Common myeloid progenitor, CD34-positive (primary cell): ENCODE measurements around the gene PSMC6.
"Not testable (repeated sequence)": the region's sequence is repeated elsewhere in the genome, so short reads cannot be mapped to it uniquely, and the experiment has no call there.

Experiments
- CTCF ChIA-PET: fragments of 350-600 bp; sonication (Branson Sonifier 250); formaldehyde crosslinking; loops from one replicate; lab custom pipeline; 2021; ENCODE audit warnings: antibody characterized with exemption; lab: Charles Lee
- POLR2A ChIA-PET: fragments of 350-600 bp; sonication (Branson Sonifier 250); formaldehyde crosslinking; loops from one replicate; lab custom pipeline; 2021; ENCODE audit warnings: antibody characterized with exemption; lab: Charles Lee
- DNase-seq, 3 donors: peaks; one replicate each; pipeline versions ENCODE4 v3.0.0 to v3.0.0-alpha.2; 2013
- H3K27ac ChIP-seq, 2 experiments: 1 replicate in 1 of 2; 2 replicates in 1 of 2; pipeline ENCODE4 v1.7.0; 2013; ENCODE audit warnings: inconsistent platforms in 2 of 2, low read length in 2 of 2, mild to moderate bottlenecking in 2 of 2, low read depth in 1 of 2, moderate library complexity in 1 of 2; ENCODE audit not compliant: severe bottlenecking in 2 of 2, insufficient read depth in 1 of 2, poor library complexity in 1 of 2
- H3K27me3 ChIP-seq, 5 experiments: replicated peaks in 2 of 5; 1 replicate in 3 of 5; 2 replicates in 2 of 5; pipeline versions ENCODE4 v1.6.1 to v1.7.0; 2013; ENCODE audit warnings: low read length in 4 of 5, mild to moderate bottlenecking in 2 of 5, moderate library complexity in 2 of 5, inconsistent platforms in 1 of 5; ENCODE audit not compliant: insufficient read depth in 5 of 5, control insufficient read depth in 4 of 5
- H3K36me3 ChIP-seq, 4 experiments: 1 replicate in 2 of 4; 2 replicates in 2 of 4; pipeline versions ENCODE4 v1.6.1 to v1.7.0; 2013; ENCODE audit warnings: low read length in 3 of 4, control low read depth in 1 of 4, mild to moderate bottlenecking in 1 of 4; ENCODE audit not compliant: control insufficient read depth in 4 of 4, insufficient read depth in 4 of 4
- H3K4me1 ChIP-seq, 4 experiments: 1 replicate in 3 of 4; 2 replicates in 1 of 4; pipeline versions ENCODE4 v1.6.1 to v1.7.1; 2013; ENCODE audit warnings: low read length in 3 of 4, mild to moderate bottlenecking in 3 of 4, control low read depth in 1 of 4, inconsistent platforms in 1 of 4, moderate library complexity in 1 of 4; ENCODE audit not compliant: control insufficient read depth in 4 of 4, insufficient read depth in 4 of 4; ENCODE audit errors: control extremely low read depth in 1 of 4
- H3K4me3 ChIP-seq, 7 experiments: 1 replicate in 4 of 7; 2 replicates in 3 of 7; pipeline versions ENCODE4 v1.5.1 to v1.7.0; 2013; ENCODE audit warnings: mild to moderate bottlenecking in 7 of 7, low read length in 6 of 7, moderate library complexity in 6 of 7, inconsistent platforms in 2 of 7, low read depth in 2 of 7, control low read depth in 1 of 7; ENCODE audit not compliant: insufficient read depth in 4 of 7, control insufficient read depth in 1 of 7; ENCODE audit errors: extremely low read depth in 1 of 7
- H3K9me3 ChIP-seq, 5 experiments: 1 replicate in 4 of 5; 2 replicates in 1 of 5; pipeline versions ENCODE4 v1.6.1 to v1.7.1; 2013; ENCODE audit warnings: low read length in 4 of 5, mild to moderate bottlenecking in 2 of 5, inconsistent platforms in 1 of 5, low read depth in 1 of 5, moderate library complexity in 1 of 5; ENCODE audit not compliant: control insufficient read depth in 4 of 5, insufficient read depth in 2 of 5; ENCODE audit errors: control extremely low read depth in 1 of 5
- WGBS: methylation state at CpG from one replicate; pipeline ENCODE4 v1.1.5; 2013; ENCODE audit not compliant: insufficient coverage; 5-methylcytosine and 5-hydroxymethylcytosine counted together

The PSMC6 gene

GRCh38 chr14:52729035-52729434 is 22.0 kb downstream of the PSMC6 start:
- peaks cover 6 to 16% (median 13%) of the 10 kb centered on the region in 4 experiments for H3K4me1 ChIP-seq
- not testable (repeated sequence) for DNase-seq, H3K27me3 ChIP-seq, H3K9me3 ChIP-seq
- H3K4me3 ChIP-seq, result peak overlapping the region in 1 of 7 experiments; percentile 94
- 92% methylated on average over 9 of the region's 15 CpGs for WGBS
- CTCF ChIA-PET, result interaction anchor here (1.7 kb wide), 1 partner anchor 12 kb away, joined by 5 read pairs; no protein-coding TSS in a partner anchor
- H3K36me3 ChIP-seq, result peaks cover 11 to 42% (median 26%) of the 10 kb centered on the region in 4 experiments
- POLR2A ChIA-PET, result interaction anchor here (1.3 kb wide), 1 partner anchor 13 kb away, joined by 4 read pairs; no protein-coding TSS in a partner anchor
- peak overlapping the region in 1 of 2 experiments; percentile 69 for H3K27ac ChIP-seq

GRCh38 chr14:52729585-52729924 is 22.6 kb downstream of the PSMC6 start:
- WGBS, result 0% methylated on average over 2 of the region's 8 CpGs
- ChIA-PET CTCF (interaction anchor here (1.7 kb wide), 1 partner anchor 12 kb away, joined by 5 read pairs; no protein-coding TSS in a partner anchor), POLR2A (interaction anchor here (1.3 kb wide), 1 partner anchor 13 kb away, joined by 4 read pairs; no protein-coding TSS in a partner anchor)
- H3K9me3 ChIP-seq, result no peaks in the 10 kb centered on the region
- peak overlapping the region in 1 of 2 experiments; percentile 69 for H3K27ac ChIP-seq
- H3K36me3 ChIP-seq, result peaks cover 7 to 37% (median 22%) of the 10 kb centered on the region in 4 experiments
- peaks cover 6 to 16% (median 13%) of the 10 kb centered on the region in 4 experiments for H3K4me1 ChIP-seq
- no peak for DNase-seq
- H3K27me3 ChIP-seq, result no peaks in the 10 kb centered on the region
- peak overlapping the region in 6 of 7 experiments; percentile 61 to 99 (median 94) for H3K4me3 ChIP-seq

DNA sequence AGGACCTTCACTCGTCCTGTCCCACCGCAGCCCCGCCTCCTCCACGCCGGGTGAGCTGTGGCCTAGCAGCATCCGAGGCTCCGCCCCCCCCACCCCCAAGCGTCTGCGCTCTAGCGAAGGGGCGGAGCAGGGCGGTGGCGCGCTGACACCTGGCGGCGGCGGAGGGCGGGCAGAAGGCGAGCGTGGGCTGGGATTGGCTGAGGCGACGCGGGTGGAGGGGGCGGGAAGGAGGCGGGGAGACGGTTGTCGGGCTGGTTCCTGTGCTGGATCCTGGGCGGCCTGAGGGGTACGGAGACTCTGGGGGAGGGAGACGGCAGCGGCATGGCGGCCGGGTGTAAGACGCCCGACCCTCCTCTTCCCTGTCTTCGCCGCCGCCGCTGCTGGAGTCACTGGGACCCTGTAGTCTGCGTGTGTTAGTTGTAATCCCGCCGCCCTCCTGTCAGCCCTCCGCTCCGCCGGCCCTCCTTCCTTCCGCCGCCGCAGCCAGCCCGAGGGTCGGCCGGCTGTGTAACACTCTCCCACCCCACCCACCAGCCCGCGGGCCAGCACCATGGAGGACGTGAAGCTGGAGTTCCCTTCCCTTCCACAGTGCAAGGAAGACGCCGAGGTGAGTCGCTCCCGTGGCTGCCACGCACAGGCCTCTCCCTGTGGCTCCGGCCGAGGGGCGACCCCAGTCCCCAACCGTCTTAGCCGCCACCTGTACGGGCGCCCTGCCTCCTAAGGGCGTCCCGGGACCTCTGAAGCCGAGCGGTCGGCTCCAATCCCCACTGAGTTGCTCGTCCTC is 23.1 kb downstream of the PSMC6 start, which contains the start of gene STYX:
STYX (plus strand) TSS at position 242 of the 784 bp plus-strand sequence; CDS start at position 551, 309 bp downstream.
- Histone ChIP-seq H3K27ac (peak within 1 kb of the TSS; percentile 79 to 90), H3K27me3 (no peaks in the 10 kb centered on the region), H3K4me1 (peaks cover 6 to 16% (median 13%) of the 10 kb centered on the region in 4 experiments), H3K4me3 (peak within 1 kb of the TSS; percentile 89 to 99 (median 96)), H3K9me3 (no peaks in the 10 kb centered on the region), H3K36me3 (peaks cover 7 to 32% (median 20%) of the 10 kb centered on the region in 4 experiments)
- CTCF ChIA-PET, result interaction anchor here (1.5 kb wide), 1 partner anchor 12 kb away, joined by 3 read pairs; no protein-coding TSS in a partner anchor
- peak; percentile 97 to 98 (median 98) for DNase-seq
- POLR2A ChIA-PET, result interaction anchor here (0.6 to 1.3 kb wide), 2 partner anchors 12 to 831 kb away, joined by 3 to 4 read pairs; no protein-coding TSS in a partner anchor
- 0% methylated on average over 28 of the region's 72 CpGs for WGBS

- Histone ChIP-seq H3K9me3 (no peaks in the 10 kb centered on the region), H3K4me3 (peak overlapping the region; percentile 89 to 99 (median 96)), H3K27ac (peak overlapping the region; percentile 79 to 90), H3K4me1 (peaks cover 6 to 16% (median 13%) of the 10 kb centered on the region in 4 experiments), H3K27me3 (no peaks in the 10 kb centered on the region), H3K36me3 (peaks cover 5 to 27% (median 17%) of the 10 kb centered on the region in 4 experiments)
- POLR2A ChIA-PET, result interaction anchor here (0.6 kb wide), 1 partner anchor 832 kb away, joined by 3 read pairs; no protein-coding TSS in a partner anchor
- WGBS, result 4% methylated on average over 10 of the region's 11 CpGs
- CTCF ChIA-PET, result interaction anchor here (1.5 kb wide), 1 partner anchor 12 kb away, joined by 3 read pairs; no protein-coding TSS in a partner anchor
- DNase-seq, result peak in 1 of 3 donors; percentile 51
These were observed 23.7 kb downstream of the PSMC6 start for GRCh38 chr14:52730709-52731111.

DNA sequence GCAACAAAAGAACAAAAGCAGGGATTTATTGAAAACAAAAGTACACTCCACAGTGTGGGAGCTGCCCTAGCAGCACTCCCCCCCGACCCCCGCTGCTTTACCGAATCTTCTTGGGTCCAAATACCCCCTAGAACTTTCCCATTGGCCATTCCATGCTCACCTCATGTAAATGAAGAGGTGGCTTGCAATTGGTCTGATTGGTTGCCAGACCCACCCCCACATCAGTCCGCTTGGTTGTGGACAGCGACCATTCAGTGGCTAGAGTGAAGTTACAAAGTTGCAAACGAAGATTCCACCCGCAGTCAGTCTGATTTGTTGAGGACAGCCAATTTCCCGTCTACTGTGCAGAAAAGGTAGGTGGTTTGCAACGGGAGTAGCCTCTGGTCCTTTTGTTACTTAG is 26.8 kb downstream of the PSMC6 start:
- H3K4me1 ChIP-seq, result peaks cover 6 to 16% (median 13%) of the 10 kb centered on the region in 4 experiments
- DNase-seq, result no peak
- ChIA-PET POLR2A (no interaction called here), CTCF (no interaction called here)
- WGBS, result 96% methylated on average over 6 of the region's 9 CpGs
- no peaks in the 10 kb centered on the region for H3K27me3 ChIP-seq
- H3K36me3 ChIP-seq, result peaks cover 2 to 14% (median 7%) of the 10 kb centered on the region in 4 experiments
- H3K27ac ChIP-seq, result no peak overlapping the region
- no peaks in the 10 kb centered on the region for H3K9me3 ChIP-seq
- no peak overlapping the region for H3K4me3 ChIP-seq

- 100% methylated on average over 1 of the region's 1 CpG for WGBS
- H3K36me3 ChIP-seq, result peaks cover 2 to 14% (median 8%) of the 10 kb centered on the region in 4 experiments
- ChIA-PET POLR2A (interaction anchor here (0.9 kb wide), 1 partner anchor 183 kb away, joined by 4 read pairs; no protein-coding TSS in a partner anchor), CTCF (no interaction called here)
- no peak for DNase-seq
- H3K4me3 ChIP-seq, result no peak overlapping the region
- H3K27me3 ChIP-seq, result no peaks in the 10 kb centered on the region
- peaks cover 2 to 8% (median 7%) of the 10 kb centered on the region in 4 experiments for H3K4me1 ChIP-seq
- no peak overlapping the region for H3K27ac ChIP-seq
- no peaks in the 10 kb centered on the region for H3K9me3 ChIP-seq
These were observed 29.0 kb downstream of the PSMC6 start for GRCh38 chr14:52735921-52736489.
